ENCODE data around the gene F2.

DNA sequence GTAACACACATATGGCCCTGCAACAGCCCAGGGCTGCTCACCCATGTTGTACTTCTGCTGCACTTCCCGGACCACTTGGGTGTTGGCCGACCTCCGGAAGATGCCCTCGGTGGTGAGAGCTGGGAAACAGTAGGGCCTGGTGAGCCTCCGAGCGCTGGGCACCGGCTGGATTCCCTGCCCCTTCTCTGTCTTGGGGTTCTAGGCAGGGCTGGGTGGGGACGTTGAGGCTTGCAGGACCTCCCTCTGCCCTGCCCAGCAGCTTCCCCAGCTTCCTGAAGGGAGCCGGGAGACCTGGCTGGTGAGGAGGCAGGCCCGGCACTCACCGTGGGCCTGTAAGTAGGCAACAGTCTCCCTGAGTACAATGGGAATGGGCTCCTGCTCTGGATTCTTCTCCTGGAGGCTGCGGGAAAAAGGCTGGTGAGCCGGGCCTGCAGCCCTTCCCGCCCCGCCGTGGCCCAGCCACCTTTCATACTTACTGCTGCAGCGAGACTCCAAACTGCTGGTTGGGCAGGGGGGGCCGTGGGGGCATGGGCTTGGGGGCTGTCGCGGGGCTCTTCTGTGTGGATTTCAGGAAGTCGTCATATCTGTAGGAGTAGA lies 38.8 kb upstream of the F2 start:
- TF ChIP-seq SIN3A (IDR thresholded peaks at IDR 0.05; ENCODE audit: borderline replicate concordance, insufficient read depth, low read length) (no peak), POLR2AphosphoS5 (IDR thresholded peaks at IDR 0.05; ENCODE audit: low read depth, low read length) (no peak)

All from PFSK-1 (cell line).